Activated gamma-delta T cell treated with anti-CD3 and anti-CD28 coated beads, Interleukin-2, amount 50 U/mL, for 16 hours (primary cell): Measurements from ENCODE around the gene PANX2.
"Not testable (repeated sequence)": the region's sequence is repeated elsewhere in the genome, so short reads cannot be mapped to it uniquely, and the experiment has no call there.

Experiments
- DNase-seq: peaks from one replicate; pipeline ENCODE4 v3.0.0-alpha.2; 2020; ENCODE audit warnings: low read depth

Gene PANX2

DNA sequence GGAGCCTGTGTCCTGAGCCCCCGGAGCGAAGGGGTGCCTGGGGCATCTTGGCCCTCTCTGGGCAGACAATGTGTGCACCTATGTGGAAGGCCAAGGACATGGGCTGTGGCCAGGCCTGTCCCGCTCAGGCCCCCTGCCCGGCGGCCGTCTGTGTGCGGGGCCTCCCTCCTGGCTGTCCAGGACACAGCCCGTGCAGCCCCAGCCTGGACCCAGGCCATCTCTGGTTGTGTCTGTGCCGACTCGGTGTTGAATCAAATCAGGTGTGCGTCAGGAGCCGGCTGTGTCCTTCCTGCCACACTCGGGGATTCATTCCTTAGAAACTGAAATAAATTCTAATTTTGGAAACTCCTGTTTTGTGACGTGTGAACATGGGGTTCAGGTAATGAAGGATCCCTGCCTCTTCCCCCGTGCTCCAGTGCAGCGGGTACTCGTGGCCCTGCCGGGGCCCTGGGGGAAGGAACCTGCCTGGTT, 28.8 kb downstream of the PANX2 start:
- no peak for DNase-seq

DNA sequence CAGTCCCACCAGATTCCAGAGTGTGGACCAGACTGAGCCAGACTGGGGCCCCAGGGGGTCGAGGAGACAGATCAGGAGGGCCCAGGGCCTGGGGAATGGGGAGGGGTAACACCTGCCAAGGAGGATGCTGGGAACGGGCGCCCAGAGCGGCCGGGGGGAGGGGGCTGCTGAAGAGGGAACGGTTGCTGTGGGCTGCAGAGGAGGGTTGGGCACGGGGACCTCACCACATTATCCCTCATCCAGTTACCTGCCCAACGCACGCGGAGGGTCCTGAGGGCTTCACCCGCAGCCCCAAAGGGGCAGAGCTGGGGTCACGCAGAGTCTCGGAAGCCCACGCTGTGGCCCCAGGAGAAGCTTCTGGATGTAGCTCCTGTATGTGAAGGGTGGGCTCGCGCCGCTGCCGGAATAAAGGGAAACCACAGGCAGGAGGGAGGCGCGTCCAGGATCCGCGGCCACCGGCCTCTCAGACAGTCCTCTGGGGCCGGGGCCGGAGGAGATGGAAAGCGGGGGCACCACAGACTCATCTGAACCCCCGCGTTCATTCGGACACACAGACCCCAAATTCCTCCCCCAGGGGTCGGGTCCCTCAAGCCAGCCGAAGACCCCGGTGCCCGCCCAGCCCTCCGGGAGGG, 29.4 kb downstream of the PANX2 start:
- no peak for DNase-seq

DNA sequence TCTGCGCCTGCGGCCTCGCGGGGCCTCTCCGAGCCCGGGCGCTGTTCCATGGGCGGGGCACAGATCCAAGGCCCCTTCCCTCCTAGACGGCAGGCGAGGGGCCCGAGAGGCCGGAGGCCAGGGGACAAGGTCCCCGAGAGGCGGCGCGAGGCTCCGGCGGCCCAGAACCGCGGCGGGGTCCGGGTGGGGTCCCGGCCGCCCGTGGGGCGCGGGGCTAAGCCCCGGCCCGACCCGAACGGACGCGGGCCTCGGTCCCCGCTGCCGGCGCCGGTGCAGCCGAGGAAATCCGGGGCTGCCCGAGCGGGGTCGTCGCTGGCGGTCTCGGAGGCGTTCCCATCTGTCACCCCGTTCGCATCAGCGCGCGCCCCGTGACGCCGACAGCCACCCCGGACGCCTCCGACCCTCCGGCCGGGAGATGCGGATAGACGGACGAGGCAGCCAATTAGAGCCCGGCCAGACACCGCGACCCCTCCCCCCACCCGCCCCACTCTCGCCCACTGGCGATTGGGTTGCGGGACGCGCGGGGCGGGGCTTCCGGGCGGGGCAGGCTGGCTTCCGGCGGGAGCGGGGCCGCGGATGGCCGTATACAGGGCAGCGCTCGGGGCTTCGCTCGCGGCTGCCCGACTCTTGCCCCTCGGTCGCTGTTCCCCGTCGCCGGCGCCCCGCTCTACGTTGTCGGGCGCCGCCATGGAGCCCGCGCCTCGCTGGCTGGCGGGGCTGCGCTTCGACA, 30.1 kb downstream of the PANX2 start, which contains the start of gene SELENOO:
Gene SELENOO, plus strand, starts transcription at position 551 of the 730 bp plus-strand sequence. Its CDS starts 26 bp downstream, at position 577.
- DNase-seq, result peak; percentile 87

DNA sequence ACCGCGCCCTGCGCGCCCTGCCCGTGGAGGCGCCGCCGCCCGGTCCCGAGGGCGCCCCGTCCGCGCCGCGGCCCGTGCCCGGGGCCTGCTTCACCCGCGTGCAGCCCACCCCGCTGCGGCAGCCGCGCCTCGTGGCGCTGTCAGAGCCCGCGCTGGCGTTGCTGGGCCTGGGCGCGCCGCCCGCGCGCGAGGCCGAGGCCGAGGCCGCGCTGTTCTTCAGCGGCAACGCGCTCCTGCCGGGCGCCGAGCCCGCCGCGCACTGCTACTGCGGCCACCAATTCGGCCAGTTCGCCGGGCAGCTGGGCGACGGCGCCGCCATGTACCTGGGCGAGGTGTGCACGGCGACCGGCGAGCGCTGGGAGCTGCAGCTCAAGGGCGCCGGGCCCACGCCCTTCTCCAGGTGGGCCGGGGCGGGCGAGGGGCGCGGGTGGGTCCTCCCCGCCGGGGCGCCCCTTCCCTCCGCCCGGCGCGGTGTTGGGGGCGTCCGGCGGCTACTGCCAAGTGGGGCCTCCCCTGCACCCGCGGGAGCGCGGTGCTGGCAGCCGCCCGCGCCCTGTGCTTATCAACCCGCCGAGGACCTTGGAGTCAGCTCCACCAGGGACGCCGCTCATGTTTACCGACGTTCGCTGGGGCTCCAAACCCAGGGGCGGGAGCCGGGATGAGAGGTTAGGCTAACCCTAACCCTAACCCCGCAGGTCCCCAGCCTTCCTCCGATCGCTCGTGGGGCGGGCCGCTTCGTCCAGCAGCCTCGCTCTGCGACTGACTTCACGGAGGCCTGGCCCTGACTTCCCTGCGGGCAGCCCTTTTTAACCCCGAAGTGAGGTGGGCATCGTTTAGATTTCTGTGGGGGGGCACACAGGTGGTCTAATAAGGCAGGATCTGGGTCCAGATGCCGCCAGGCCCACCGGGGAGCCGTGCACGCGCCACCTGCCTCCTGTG, 30.9 kb downstream of the PANX2 start:
- no peak for DNase-seq

- no peak for DNase-seq
These were observed 31.7 kb downstream of the PANX2 start for GRCh38 chr22:50202130-50202666.

DNA sequence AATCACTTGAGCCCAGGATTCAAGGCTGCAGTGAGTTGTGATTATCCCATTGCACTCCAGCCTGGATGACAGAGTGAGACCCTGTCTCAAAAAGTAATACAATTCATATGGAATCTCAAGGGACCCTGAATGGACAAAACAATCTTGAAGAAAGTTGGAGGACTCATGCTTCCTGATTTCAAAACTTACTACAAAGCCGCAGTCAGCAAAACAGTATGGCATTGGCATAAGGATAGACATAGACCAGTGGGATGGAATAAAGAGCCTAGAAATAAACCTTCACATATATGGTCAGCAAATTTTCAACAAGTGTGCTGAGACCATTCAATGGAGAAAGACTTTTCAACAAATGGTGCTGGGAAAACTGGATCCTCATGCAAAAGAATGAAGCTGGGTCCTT, 32.8 kb downstream of the PANX2 start:
- no peak for DNase-seq

DNA sequence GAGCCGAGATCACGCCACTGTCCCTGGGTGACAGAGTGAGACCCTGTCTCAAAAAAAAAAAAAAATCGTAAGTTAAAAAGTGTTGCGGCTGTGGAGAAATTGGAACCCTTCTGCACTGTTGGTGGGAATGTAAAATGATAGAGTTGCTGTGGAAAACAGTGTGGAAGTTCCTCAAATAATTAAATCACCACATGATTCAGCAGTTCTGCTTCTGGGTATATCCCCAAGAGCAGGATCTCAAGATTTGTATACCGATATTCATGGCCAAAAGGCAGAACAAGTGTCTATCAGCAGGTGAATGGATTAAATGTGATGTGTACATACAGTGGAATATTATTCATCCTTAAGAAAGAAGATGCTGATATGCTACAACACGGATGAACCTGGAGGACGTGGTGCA, 34.0 kb downstream of the PANX2 start:
- DNase-seq, result no peak

- DNase-seq, result not testable (repeated sequence)
These were observed 34.5 kb downstream of the PANX2 start for GRCh38 chr22:50204998-50205397.

- no peak for DNase-seq
These were observed 35.4 kb downstream of the PANX2 start for GRCh38 chr22:50205781-50206569.

DNA sequence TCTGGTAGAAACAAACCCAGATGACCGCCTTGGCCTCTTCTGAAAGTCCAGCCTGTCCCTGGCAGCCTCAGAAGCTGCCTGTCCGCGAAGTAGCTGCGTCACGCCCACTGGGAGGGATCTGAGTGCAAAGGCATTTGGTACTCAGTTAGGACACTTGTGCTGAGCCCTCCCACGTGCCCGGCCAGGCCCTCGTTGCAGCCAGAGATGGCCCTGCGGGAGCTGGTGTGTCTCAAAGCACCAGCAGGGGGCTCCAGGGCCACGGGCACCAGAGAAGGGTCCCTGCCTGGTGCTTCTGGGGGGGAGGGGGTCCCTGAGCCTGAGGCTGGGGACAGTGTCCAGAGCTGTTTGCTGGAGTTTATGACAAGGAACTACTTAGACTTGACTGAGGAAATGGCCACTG, 36.1 kb downstream of the PANX2 start:
- DNase-seq, result no peak

DNA sequence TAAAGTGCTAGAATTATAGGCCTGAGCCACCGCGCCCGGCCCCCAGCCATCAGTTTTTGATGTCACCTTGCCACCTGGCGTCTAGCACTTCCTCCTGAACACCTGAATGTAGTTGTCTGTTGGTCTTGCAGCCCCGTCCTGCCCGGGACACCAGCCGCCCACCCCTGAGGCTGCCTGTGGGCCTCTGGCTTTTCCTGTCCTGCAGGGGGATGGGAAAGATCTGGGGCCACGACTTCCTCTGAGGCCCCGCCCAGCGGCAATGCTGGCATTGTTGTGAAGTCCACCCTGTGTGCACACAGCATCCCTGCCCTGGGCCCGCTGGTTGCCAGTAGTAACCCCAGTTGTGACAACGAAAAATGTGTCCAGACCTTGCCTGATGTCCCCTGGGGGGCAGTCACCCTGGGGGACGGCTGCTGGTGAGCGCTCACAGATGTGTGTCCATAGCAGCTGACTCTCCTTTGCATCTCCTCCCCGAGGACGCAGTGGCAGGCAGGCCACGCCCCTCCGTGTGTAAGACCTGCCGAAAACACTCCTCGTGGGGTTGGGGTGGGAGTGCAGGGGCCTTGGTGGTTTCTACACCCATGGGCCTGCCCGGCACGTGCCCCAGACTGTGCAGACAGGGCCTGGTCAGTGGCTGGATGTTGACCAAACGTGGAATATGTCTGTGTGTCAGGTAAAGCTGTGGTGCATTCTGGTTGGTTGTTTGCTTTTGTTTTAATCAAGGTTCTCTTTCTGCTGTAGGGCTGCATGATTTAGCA, 37.0 kb downstream of the PANX2 start:
- DNase-seq, result no peak

- DNase-seq, result no peak
These were observed 38.0 kb downstream of the PANX2 start for GRCh38 chr22:50208430-50208938.

DNA sequence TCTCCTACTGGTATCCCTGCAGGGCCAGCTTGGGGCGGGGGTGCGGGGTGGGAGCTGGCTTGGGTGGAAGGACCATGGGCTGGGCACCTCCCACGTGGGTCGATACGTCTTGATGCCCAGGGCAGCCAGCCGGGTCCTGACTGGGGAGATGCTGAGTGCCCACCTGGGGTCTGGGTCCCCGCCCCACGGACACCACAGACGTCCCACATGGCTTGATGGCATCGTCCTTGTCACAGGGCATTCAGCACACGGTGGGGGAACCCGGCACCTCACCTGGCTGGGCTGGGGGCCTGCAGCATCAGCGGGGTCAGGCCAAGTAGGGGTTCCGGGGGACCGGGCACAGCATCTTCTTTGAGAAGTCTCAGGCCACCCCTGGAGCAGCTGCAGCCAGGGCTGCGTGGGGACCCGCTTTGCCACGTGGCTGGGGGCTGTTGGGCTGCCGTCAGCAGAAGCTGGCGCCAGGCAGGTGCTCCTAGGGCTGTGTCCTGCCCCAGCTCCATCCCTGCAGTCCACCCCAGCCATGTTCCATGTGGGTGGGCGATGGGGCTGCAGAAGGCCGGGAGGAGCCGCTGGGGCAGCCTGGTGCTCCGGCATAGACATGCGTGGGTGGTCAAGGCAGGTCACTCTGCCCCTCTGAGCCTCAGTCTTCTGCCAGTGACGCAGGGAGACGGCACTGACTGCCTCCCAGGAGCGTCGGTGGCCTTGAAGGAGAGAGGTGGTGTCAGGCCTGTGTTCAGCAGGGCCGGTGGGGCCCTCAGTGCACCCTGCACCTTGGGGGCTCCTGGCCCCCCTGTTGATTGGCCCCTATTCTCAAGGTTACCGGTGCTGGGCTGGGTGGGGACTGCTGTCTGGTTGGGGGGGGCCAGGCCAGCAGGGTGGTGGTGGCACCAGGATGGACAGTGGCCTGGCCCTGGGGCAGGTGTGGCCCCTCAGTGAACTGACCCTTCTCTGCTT, 38.7 kb downstream of the PANX2 start:
- DNase-seq, result no peak

- DNase-seq, result peak; percentile 54
These were observed 39.4 kb downstream of the PANX2 start for GRCh38 chr22:50209893-50210292.

DNA sequence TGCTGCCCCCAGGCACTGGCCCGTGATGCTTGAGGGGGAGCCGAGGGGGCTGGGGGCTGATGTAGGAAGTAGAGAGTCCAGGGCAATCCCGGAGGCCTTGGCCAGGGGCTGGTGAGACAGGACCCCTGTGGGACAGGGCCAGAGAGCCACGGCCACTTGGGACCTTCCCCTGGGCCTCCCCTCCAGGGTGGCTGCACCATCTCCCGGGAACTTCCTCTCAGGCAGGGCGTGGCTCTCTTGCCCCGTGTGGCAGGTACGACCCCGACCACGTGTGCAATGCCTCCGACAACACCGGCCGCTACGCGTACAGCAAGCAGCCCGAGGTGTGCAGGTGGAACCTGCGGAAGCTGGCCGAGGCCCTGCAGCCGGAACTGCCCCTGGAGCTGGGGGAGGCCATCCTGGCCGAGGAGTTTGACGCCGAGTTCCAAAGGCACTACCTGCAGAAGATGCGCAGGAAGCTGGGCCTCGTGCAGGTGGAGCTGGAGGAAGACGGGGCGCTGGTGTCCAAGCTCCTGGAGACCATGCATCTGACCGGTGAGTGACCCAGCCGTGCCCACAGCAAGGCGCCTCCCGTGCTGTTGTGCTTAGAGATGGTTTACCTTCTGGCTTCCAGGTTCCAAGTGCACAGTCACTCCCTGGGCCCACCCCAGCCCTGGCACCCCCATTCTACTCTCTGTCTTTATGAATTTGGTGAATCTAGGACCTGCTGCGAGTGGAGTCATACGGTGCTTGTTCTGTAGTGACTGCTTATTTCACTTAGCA, 40.0 kb downstream of the PANX2 start:
- DNase-seq, result no peak

- DNase-seq, result no peak
These were observed 40.6 kb downstream of the PANX2 start for GRCh38 chr22:50211147-50211546.

- no peak for DNase-seq
These were observed 42.7 kb downstream of the PANX2 start for GRCh38 chr22:50213263-50213662.

GRCh38 chr22:50215297-50216054, 44.9 kb downstream of the PANX2 start:
- no peak for DNase-seq
